ENCODE measurements around the gene CMBL.

CMBL gene

GRCh38 chr5:10310066-10310779, 2.5 kb upstream of the CMBL start:
- no peak for DNase-seq (ENCODE audit: low read depth)

- no peak for DNase-seq (ENCODE audit: low read depth)
Observed at GRCh38 chr5:10308844-10309243, 1.1 kb upstream of the CMBL start.

DNA sequence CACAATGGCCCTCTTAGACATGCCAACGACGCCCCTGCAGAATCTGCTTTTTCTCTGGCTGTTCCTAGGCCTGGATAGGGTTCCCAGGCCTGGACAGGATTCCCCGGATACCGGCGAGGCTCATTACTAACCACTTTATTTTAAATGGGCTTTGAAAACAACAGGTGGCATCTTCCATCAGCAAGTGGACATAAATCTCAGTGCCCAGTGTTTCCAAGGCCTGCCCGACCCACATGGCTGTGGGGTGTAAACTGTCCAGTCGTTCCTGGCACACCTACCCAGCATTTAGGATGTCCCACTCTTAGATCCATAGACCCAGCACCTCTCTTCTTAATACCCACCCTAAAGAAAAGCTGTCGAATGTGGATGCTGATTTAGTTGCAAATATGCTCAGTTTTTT, 896 bp downstream of the CMBL start:
- no peak for DNase-seq (ENCODE audit: low read depth)

- DNase-seq (ENCODE audit: low read depth) = no peak
Observed at GRCh38 chr5:10306114-10306513, 1.6 kb downstream of the CMBL start.

GRCh38 chr5:10304932-10305331, 2.8 kb downstream of the CMBL start:
- no peak for DNase-seq (ENCODE audit: low read depth)

DNA sequence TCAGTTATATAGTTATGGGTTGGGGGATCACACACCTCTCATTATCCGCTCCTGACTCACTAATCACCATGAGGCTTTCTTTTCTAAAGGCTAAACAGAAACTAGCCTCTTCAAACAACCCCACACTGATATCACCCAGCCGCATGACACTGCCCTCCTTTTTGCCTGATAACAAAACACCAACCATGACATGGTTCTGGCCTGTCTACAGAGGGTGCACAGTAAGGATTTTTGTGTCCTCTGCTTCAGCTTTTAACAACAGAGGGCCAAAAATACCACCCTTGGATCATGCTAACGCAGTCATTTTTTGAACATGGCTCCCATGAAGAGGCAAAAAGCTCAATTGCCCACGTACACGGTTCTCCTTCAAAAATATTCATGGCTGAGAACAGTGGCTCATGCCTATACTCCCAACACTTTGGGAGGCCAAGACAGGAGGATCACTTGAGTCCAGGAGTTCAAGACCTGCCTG, 4.0 kb downstream of the CMBL start:
- DNase-seq (ENCODE audit: low read depth) = no peak

GRCh38 chr5:10303201-10303600, 4.5 kb downstream of the CMBL start:
- DNase-seq (ENCODE audit: low read depth) = no peak

DNA sequence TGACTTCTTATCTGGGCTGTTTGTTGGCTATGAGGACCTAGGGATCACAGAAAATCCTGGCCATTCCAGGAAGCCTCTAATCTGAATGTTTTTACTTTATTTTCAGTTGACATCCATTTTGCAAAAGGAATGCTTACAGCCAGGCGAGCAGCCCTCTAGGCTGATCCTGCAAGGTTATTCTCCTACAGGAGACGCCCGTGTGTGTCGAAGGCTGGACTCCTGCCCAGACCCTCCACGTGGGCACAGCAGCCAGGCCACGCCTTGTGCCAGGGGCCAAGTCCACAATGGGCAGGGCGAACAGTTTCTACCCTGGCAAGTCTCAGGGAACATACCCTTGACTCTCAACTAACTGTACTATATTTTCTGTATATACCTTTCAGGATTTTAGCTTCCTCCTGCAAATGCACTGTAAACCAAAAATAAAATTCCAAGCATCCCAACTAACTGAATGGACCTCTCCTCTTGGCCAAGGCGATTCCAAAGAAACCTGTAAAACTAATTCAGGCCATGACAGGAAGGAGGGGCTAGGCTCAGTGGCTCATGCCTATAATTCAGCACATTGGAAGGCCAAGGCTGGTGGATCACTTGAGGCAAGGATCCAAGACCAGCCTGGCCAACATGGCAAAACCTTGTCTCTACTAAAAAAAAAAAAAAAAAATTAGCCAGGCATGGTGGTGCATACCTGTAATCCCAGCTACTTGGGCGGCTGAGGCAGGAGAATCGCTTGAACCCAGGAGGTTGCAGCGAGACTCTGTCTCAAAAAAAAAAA, 5.7 kb downstream of the CMBL start:
- DNase-seq (ENCODE audit: low read depth) = no peak

DNA sequence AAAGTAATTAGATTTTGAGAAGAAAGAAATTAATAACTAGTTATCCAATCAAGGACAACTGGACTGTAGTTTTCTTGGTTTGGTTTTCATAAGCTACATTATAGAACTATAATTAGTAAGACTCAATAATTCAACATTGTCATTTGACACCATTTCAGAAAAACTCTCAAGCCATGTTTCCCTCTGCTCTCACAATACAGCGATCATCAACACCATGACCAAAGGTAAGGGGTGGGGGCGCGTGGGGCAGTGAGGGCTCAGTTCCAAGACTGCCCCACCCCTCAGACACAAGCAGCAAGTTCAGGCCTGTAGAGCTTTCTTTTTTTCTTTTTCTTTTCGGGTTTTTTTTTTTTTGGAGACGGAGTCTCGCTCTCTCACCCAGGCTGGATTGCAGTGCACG, 6.4 kb downstream of the CMBL start:
- no peak for DNase-seq (ENCODE audit: low read depth)

- no peak for DNase-seq (ENCODE audit: low read depth)
Observed at GRCh38 chr5:10300246-10300645, 7.5 kb downstream of the CMBL start.

- DNase-seq (ENCODE audit: low read depth) = no peak
Observed at GRCh38 chr5:10297646-10298204, 10.0 kb downstream of the CMBL start.

- DNase-seq (ENCODE audit: low read depth) = no peak
Observed at GRCh38 chr5:10295619-10296326, 11.9 kb downstream of the CMBL start.

DNA sequence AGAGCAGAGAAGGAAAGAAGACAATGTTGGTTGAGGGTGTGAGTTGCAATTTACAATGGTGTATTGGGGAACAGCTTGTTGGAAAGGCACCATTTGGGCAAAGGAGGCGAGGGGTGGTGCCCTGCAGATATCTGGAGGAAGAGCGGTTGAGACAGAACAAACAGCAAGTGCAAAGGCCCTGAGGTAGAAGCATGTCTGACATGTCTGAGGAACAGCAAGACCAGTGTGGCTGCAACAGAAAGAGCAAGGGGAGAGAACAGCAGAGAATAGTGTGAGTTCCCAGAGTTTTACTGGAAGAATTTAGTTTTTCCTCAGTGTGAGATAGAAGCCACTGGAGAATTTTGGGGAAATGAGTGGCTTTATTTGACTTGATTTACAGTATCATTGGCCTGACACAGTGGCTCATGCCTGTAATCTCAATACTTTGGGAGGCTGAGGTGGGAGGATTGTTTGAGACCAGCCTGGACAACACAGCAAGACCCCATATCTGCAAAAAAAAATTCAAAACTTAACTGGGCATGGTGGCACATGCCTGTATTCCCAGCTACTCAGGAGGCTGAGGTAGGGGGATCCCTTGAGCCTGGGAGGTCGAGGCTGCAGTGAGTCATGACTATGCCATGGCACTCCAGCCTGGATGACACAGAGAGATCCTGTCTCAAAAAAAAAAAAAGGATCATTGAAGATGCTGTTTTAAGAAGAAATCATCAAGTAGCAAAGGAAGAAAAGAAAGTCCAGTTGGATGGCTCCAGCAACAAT, 13.6 kb downstream of the CMBL start:
- DNase-seq (ENCODE audit: low read depth) = no peak

GRCh38 chr5:10291692-10292339, 15.9 kb downstream of the CMBL start:
- no peak for DNase-seq (ENCODE audit: low read depth)

DNA sequence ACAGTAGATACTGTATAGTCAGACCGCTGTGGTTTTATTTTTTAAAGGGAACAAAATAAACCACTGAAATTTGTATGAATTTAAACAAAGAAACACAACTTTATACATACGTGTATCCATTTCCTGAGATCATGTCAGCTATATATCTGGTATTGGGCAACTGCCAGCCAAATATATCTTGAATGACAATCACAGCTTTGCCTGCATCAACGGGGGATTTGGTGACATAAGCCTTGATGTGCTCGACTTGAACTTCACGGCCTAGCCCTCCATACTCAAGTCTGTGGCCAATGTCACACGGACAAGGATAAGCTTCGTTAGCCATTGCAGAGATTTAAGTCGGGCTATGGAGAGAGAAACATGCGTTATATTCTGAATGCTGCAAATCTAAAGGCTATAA, 17.3 kb downstream of the CMBL start:
- no peak for DNase-seq (ENCODE audit: low read depth)

- no peak for DNase-seq (ENCODE audit: low read depth)
Observed at GRCh38 chr5:10289991-10290390, 17.7 kb downstream of the CMBL start.

GRCh38 chr5:10289353-10289752, 18.3 kb downstream of the CMBL start:
- DNase-seq (ENCODE audit: low read depth) = no peak

DNA sequence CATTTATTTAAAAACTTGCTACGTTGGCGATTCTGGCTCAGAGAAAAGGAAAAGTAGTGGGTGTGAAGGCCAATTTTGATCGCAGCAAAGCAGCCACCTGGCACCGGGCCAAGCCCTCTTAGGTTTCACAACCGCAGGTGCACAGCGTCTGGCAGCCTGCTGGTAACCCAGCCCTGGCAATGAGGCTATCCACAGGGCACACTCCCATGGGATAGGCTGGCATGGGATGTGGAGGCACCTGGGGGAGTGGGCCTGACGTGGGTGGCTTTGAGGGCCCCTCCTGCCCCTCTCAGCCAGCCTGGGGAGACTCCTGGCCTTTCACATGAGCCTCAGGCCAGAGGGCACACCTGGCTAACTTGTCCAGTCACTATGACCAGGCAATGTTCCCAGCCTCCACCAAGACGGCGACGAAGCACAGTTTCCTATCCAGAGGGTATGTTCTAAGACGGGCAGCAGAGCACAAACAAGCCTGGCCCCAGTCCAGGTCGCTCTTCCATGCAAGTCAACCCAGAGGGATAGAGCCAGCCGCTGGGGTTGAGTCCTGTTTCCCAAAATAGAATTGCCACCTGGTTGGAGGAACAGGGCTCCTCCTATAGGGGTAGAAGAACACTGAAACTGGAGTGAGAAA, 19.0 kb downstream of the CMBL start:
- no peak for DNase-seq (ENCODE audit: low read depth)

DNA sequence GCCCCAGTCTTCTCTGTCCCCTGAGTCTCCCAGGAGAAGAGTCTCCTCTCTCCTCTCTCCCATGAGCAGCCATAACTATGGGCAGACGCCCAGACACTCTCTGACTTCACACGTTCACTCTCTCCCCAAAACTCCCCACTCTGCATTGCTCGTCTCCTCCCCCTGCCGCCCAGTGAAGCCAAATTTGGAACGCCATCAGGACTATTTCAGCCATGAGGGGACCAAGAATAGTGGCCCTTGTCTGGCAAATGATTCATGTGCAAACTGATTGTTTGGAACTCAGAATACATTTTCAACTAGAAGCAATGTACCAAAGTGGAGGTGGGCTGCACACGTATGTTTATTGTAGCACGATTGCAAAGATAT, 20.9 kb downstream of the CMBL start:
- DNase-seq (ENCODE audit: low read depth) = no peak

DNA sequence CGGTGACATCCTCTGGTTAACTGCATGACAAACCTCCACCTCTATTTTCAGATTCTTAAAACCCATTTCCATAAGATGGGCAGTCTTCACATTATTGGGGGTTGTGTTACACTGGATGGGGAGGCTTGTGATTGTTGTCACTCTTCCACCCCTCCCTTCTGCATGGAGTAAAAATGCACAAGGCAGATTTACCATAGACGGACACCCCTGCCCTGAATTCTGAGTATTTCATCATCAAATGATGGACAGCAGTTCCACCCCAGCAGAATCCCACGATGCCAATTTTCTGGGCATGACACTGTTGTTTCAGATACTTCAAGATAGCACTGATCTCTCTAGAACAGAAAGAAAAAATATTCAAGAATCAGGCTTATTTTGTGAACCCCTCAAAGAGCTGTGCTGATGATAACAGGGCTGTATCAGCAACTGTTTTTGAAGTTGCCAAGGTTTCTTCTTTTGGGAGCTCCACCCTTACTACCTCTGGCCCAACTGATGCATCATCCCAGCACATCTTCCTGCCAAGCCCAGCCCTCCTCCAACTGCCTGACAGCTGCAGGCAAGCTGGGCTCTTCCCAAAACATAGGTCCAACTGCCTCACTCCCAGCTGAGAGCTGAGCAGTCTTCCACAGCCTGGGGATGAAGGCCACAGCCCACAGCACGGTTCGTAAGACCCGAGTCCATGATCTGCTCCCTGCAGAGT, 21.4 kb downstream of the CMBL start:
- DNase-seq (ENCODE audit: low read depth) = no peak
